ENCODE data around the gene BORCS5.

Gene BORCS5

GRCh38 chr12:12474931-12475795 lies 118.3 kb downstream of the BORCS5 start:
- DNase-seq (ENCODE audit: low spot score) = peak; percentile 77
- no peaks in the 10 kb centered on the region for H3K27me3 Mint-ChIP-seq (ENCODE audit: low read depth)
- peak overlapping the region; percentile 95 for H3K27ac Mint-ChIP-seq
- peaks cover 66% of the 10 kb centered on the region for H3K4me1 Mint-ChIP-seq (ENCODE audit: low read depth)
- H3K9me3 Mint-ChIP-seq = no peaks in the 10 kb centered on the region
- H3K4me3 Mint-ChIP-seq = peak overlapping the region; percentile 71
- peaks cover 71% of the 10 kb centered on the region for H3K36me3 Mint-ChIP-seq (ENCODE audit: low read depth)

- Mint-ChIP-seq H3K27me3 (ENCODE audit: low read depth) (no peaks in the 10 kb centered on the region), H3K9me3 (no peaks in the 10 kb centered on the region), H3K36me3 (ENCODE audit: low read depth) (peaks cover 65% of the 10 kb centered on the region), H3K4me1 (ENCODE audit: low read depth) (peaks cover 61% of the 10 kb centered on the region), H3K4me3 (no peak overlapping the region), H3K27ac (peak overlapping the region; percentile 39)
- DNase-seq (ENCODE audit: low spot score) = no peak
Measured at GRCh38 chr12:12476857-12477531, 120.1 kb downstream of the BORCS5 start.

GRCh38 chr12:12477532-12477890 lies 120.6 kb downstream of the BORCS5 start:
- H3K36me3 Mint-ChIP-seq (ENCODE audit: low read depth) = peaks cover 68% of the 10 kb centered on the region
- peaks cover 65% of the 10 kb centered on the region for H3K4me1 Mint-ChIP-seq (ENCODE audit: low read depth)

GRCh38 chr12:12480074-12480473 lies 123.2 kb downstream of the BORCS5 start:
- peaks cover 68% of the 10 kb centered on the region for H3K36me3 Mint-ChIP-seq (ENCODE audit: low read depth)
- peaks cover 57% of the 10 kb centered on the region for H3K4me1 Mint-ChIP-seq (ENCODE audit: low read depth)
- H3K4me3 Mint-ChIP-seq = no peak overlapping the region
- no peaks in the 10 kb centered on the region for H3K27me3 Mint-ChIP-seq (ENCODE audit: low read depth)
- H3K9me3 Mint-ChIP-seq = no peaks in the 10 kb centered on the region
- H3K27ac Mint-ChIP-seq = peak overlapping the region; percentile 41
- DNase-seq (ENCODE audit: low spot score) = peak; percentile 34

More at GRCh38 chr12:12477532-12477890, 120.6 kb downstream of the BORCS5 start:
- H3K27ac Mint-ChIP-seq = peak overlapping the region; percentile 60
- H3K4me3 Mint-ChIP-seq = no peak overlapping the region
- no peaks in the 10 kb centered on the region for H3K27me3 Mint-ChIP-seq (ENCODE audit: low read depth)
- no peaks in the 10 kb centered on the region for H3K9me3 Mint-ChIP-seq
- no peak for DNase-seq (ENCODE audit: low spot score)

DNA sequence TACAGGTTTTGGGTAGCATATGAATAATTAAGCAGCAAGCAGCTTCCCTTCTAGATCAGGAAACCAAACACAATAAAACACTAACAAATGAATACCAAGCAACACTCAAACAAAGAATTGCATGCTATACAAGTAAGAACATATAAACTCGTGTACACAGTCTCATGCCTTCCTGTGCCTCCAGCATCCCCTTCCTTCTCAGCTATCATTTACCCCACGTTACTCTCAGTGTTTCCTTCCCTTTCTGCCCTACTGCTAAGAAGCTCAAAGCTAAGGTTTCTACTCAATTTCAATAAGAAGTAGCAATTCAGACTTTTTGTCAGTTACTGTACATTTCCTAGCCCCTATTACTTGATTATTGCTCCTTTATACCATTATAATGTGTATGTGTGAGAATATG lies 124.8 kb downstream of the BORCS5 start:
- H3K27me3 Mint-ChIP-seq (ENCODE audit: low read depth) = no peaks in the 10 kb centered on the region
- H3K9me3 Mint-ChIP-seq = no peaks in the 10 kb centered on the region
- H3K4me3 Mint-ChIP-seq = peak overlapping the region; percentile 79
- peak overlapping the region; percentile 96 for H3K27ac Mint-ChIP-seq
- no peak for DNase-seq (ENCODE audit: low spot score)
- peaks cover 46% of the 10 kb centered on the region for H3K4me1 Mint-ChIP-seq (ENCODE audit: low read depth)
- H3K36me3 Mint-ChIP-seq (ENCODE audit: low read depth) = peaks cover 64% of the 10 kb centered on the region

DNA sequence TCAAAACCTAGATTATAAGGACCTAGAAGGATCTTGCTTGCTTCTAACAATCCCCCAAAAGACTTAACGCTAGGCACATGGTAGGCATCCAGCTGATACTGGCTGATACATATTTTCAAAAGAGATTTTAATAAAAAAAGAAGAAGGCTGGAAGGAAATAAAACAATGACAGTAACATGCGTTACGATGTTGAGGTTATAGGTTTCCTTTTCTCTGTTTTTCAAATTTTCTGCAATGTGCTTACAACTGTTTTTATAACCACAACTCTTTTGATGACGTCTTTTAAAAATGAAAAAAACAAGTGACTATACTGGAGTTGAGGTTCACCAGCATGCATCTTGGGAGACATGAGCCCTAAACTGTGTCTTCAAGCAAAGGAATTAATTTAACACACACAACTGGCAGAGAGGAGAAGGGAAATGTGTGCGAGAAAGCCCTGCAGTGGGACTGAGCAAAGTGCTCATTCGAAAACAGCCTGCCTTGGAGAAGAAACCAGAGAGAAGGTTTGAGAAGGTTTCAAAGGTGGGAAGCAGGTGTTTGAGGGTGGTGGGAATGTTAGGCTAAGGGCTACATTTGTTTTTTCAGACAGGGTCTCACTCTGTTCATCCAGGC lies 125.4 kb downstream of the BORCS5 start:
- Mint-ChIP-seq H3K9me3 (no peaks in the 10 kb centered on the region), H3K4me1 (ENCODE audit: low read depth) (peaks cover 43% of the 10 kb centered on the region), H3K27me3 (ENCODE audit: low read depth) (no peaks in the 10 kb centered on the region), H3K4me3 (peak overlapping the region; percentile 79), H3K27ac (peak overlapping the region; percentile 96), H3K36me3 (ENCODE audit: low read depth) (peaks cover 60% of the 10 kb centered on the region)
- DNase-seq (ENCODE audit: low spot score) = no peak

- Mint-ChIP-seq H3K9me3 (no peaks in the 10 kb centered on the region), H3K27ac (peak overlapping the region; percentile 96), H3K27me3 (ENCODE audit: low read depth) (no peaks in the 10 kb centered on the region), H3K4me3 (peak overlapping the region; percentile 79), H3K36me3 (ENCODE audit: low read depth) (peaks cover 59% of the 10 kb centered on the region), H3K4me1 (ENCODE audit: low read depth) (peaks cover 45% of the 10 kb centered on the region)
- DNase-seq (ENCODE audit: low spot score) = no peak
Measured at GRCh38 chr12:12482959-12483358, 126.1 kb downstream of the BORCS5 start.

DNA sequence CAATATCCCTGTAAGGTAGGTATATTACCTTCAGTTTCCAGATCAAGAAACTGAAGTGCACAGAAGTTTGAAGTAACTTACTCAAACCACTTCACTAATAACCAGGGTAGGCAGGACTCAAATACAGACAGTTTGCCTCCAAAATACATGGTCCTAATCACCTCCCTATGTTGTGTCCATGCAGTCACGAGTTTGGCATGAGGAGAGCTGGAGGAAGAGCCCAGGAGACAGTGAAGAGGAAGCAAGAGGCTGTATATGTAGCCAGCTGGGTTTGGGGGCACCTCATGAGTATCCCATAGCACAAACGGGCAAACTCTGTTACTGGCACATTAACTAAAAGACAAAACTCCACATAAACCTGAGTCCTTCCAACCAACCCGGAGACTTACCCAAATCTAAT lies 126.6 kb downstream of the BORCS5 start:
- no peaks in the 10 kb centered on the region for H3K9me3 Mint-ChIP-seq
- no peaks in the 10 kb centered on the region for H3K27me3 Mint-ChIP-seq (ENCODE audit: low read depth)
- peaks cover 48% of the 10 kb centered on the region for H3K4me1 Mint-ChIP-seq (ENCODE audit: low read depth)
- DNase-seq (ENCODE audit: low spot score) = no peak
- peak overlapping the region; percentile 87 for H3K27ac Mint-ChIP-seq
- H3K36me3 Mint-ChIP-seq (ENCODE audit: low read depth) = peaks cover 61% of the 10 kb centered on the region
- peak overlapping the region; percentile 73 for H3K4me3 Mint-ChIP-seq

DNA sequence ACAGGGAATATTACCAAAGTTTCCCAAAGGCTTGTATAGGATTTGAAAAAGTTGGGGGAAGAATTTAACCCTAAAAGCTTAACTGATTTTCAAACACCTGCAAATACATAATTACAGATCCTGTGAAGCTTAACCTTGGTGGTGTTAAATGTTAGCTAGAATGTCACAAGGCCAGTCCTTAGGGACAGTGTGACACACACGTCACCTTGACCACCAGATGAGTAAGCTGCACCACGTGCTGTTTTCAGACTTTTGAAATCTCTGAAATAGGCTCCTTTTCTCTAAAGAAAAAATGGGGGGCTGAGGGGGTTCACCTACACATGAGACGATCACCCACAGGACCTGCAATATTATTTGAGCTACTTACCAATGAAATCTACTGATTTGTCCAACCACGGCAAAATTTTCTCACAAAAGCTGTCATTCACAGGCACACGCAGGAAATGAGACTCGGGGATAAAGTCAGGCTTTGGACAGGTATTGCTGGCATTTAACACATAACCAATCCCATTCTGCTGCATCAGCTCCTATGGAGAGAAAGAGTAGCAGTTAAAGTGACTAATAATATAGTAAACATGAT lies 129.9 kb downstream of the BORCS5 start:
- Mint-ChIP-seq H3K9me3 (no peaks in the 10 kb centered on the region), H3K36me3 (ENCODE audit: low read depth) (peaks cover 42% of the 10 kb centered on the region), H3K4me1 (ENCODE audit: low read depth) (peaks cover 30% of the 10 kb centered on the region), H3K27me3 (ENCODE audit: low read depth) (no peaks in the 10 kb centered on the region), H3K27ac (no peak overlapping the region), H3K4me3 (no peak overlapping the region)
- DNase-seq (ENCODE audit: low spot score) = no peak

- Mint-ChIP-seq H3K27me3 (ENCODE audit: low read depth) (no peaks in the 10 kb centered on the region), H3K4me3 (no peak overlapping the region), H3K4me1 (ENCODE audit: low read depth) (peaks cover 25% of the 10 kb centered on the region), H3K9me3 (no peaks in the 10 kb centered on the region), H3K36me3 (ENCODE audit: low read depth) (peaks cover 39% of the 10 kb centered on the region), H3K27ac (no peak overlapping the region)
- DNase-seq (ENCODE audit: low spot score) = no peak
Measured at GRCh38 chr12:12487490-12487889, 130.6 kb downstream of the BORCS5 start.

- H3K9me3 Mint-ChIP-seq = no peaks in the 10 kb centered on the region
- DNase-seq (ENCODE audit: low spot score) = no peak
- peak overlapping the region; percentile 24 for H3K27ac Mint-ChIP-seq
- peaks cover 20% of the 10 kb centered on the region for H3K4me1 Mint-ChIP-seq (ENCODE audit: low read depth)
- H3K27me3 Mint-ChIP-seq (ENCODE audit: low read depth) = no peaks in the 10 kb centered on the region
- no peak overlapping the region for H3K4me3 Mint-ChIP-seq
- peaks cover 35% of the 10 kb centered on the region for H3K36me3 Mint-ChIP-seq (ENCODE audit: low read depth)
Measured at GRCh38 chr12:12488296-12488695, 131.4 kb downstream of the BORCS5 start.

DNA sequence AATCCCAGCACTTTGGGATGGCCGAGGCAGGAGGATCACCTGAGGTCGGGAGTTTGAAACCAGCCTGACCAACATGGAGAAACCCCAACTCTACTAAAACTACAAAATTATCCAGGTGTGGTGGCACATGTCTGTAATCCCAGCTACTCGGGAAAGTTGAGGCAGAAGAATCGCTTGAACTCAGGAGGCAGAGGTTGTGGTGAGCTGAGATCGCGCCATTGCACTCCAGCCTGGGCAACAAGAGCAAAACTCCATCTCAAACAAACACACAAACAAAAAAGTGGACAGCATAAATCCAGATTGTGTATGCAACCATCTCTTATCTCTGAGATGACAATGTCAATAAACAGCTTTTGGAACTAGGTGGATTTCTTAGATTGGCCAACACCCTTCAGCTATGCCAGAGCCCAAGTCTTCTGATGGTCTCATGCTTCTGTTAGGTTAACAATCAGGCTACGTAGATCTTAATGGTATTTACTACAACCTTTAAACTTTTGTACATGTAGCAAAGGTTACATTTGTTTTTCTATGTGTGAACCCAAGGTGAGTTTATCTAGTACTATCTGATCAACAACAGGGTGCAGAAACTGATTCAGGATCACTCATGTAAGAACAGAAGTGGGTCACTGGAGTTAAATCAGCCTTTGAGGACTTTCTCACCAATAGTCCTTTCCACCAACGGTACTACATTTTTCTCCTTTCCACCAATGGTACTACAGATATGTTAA lies 132.1 kb downstream of the BORCS5 start:
- Mint-ChIP-seq H3K9me3 (no peaks in the 10 kb centered on the region), H3K4me3 (no peak overlapping the region), H3K27ac (no peak overlapping the region), H3K36me3 (ENCODE audit: low read depth) (peaks cover 30% of the 10 kb centered on the region), H3K4me1 (ENCODE audit: low read depth) (peaks cover 15% of the 10 kb centered on the region), H3K27me3 (ENCODE audit: low read depth) (no peaks in the 10 kb centered on the region)
- DNase-seq (ENCODE audit: low spot score) = no peak

GRCh38 chr12:12491606-12492005 lies 134.7 kb downstream of the BORCS5 start:
- Mint-ChIP-seq H3K4me3 (no peak overlapping the region), H3K27ac (no peak overlapping the region), H3K36me3 (ENCODE audit: low read depth) (peaks cover 20% of the 10 kb centered on the region), H3K27me3 (ENCODE audit: low read depth) (no peaks in the 10 kb centered on the region), H3K9me3 (no peaks in the 10 kb centered on the region), H3K4me1 (ENCODE audit: low read depth) (peaks cover 15% of the 10 kb centered on the region)
- no peak for DNase-seq (ENCODE audit: low spot score)
